Measurements from ENCODE around the gene OSBPL6.
"Not testable (repeated sequence)": the region's sequence is repeated elsewhere in the genome, so short reads cannot be mapped to it uniquely, and the experiment has no call there.

Gene OSBPL6

GRCh38 chr2:178309541-178309940, 115.2 kb downstream of the OSBPL6 start:
- no peak for DNase-seq

GRCh38 chr2:178315078-178315477, 120.8 kb downstream of the OSBPL6 start:
- no peak for DNase-seq

DNA sequence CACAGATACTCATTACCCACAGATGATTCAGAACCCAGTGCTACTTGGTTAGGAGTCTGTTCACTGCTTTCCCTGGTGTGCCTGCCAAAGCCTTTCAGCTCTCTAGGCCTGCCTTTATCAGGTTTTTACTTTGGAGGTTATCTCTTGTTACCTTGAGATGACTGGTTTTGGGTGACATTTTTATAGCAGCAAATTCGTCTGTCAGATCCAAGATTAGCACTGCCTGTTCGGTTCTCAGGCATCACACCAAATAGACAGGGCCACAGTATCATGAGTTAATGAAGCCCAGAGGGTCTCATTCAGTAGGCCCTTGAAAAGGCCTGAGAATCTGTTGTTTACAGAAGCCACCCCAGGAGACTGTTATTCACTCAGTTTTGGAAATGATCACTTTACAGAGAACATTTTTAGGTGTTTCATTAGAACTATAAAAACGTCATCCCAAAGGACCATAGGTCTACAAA, 121.2 kb downstream of the OSBPL6 start:
- no peak for DNase-seq

DNA sequence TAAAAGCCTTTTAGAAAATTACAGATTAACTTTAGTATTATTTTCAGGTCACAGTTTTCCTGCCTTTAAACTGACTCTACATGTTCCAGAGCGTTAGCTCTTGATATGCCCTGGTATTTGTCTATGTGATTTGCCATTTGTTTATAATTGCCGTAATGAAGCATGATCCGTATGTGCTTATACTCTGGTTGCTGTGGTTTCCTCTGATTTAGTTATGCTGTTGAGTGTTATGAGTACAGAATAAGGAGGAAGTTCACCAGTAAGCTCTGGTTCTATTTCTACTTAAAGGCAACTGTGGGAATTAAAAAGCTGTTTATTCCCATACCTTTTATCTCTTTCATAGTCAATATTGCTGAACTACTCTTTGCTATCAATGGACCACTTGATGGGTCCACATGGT, 123.5 kb downstream of the OSBPL6 start:
- no peak for DNase-seq

GRCh38 chr2:178320011-178320585, 125.8 kb downstream of the OSBPL6 start:
- no peak for DNase-seq

DNA sequence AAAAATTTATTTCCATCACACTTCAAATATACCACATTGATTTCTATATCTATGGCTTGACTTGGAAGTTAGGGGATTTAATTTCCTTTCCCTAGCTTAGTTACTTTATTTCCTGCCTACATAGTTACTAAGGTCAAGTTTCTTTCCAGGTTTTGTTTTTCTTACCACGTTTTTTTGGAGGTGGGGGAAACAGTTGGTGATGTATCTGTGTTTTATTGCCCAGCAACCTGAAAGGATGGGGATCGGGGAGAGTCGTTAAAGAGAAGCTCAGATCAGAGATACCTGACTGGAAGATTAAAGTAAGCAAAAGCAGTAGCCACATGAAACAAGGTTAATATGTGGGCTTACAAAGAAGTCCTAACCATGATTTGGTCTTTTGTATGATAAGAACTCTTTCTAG, 127.8 kb downstream of the OSBPL6 start:
- no peak for DNase-seq

- DNase-seq: not testable (repeated sequence)
Observed at GRCh38 chr2:178323331-178323730, 129.0 kb downstream of the OSBPL6 start.

GRCh38 chr2:178324077-178324476, 129.8 kb downstream of the OSBPL6 start:
- no peak for DNase-seq

- no peak for DNase-seq
Observed at GRCh38 chr2:178325268-178325667, 131.0 kb downstream of the OSBPL6 start.

DNA sequence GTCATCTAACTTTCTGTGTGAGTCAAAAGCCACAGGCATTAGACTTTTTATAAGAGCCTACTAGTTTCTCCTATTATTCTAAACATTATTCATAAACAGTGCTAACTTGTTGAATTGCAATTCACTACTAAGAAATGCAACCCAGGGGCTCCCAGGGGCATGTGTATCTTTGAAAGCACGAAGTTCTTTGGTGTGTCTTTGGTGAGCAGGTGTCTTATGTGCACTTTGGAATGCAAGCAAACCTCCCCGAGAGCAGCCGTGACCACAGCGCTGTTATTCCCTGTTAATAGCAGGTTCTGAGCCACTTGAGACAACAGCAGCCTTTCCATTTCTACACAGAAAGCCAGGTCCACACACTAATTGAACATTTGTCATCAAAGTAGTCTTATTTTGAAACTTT, 133.2 kb downstream of the OSBPL6 start:
- no peak for DNase-seq

DNA sequence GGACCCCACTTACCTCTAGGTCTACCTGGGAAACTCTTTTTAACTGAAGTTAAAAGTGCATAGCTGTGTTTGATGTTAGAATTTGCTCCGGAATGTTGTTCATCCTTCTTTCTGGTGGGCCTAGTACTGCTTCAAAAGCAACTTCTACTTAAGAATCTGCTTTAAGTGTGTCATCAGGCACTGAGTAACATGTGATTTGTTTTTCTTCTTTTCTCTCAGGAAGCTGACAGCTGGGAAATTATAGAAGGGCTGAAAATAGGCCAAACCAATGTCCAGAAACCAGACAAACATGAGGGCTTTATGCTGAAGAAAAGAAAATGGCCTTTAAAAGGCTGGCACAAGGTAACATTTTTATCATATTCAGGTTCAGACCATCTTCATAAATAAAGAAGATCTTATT, 133.7 kb downstream of the OSBPL6 start:
- DNase-seq: no peak

- DNase-seq: no peak
Observed at GRCh38 chr2:178330175-178331017, 136.1 kb downstream of the OSBPL6 start.

GRCh38 chr2:178331474-178332432, 137.4 kb downstream of the OSBPL6 start:
- DNase-seq: no peak

DNA sequence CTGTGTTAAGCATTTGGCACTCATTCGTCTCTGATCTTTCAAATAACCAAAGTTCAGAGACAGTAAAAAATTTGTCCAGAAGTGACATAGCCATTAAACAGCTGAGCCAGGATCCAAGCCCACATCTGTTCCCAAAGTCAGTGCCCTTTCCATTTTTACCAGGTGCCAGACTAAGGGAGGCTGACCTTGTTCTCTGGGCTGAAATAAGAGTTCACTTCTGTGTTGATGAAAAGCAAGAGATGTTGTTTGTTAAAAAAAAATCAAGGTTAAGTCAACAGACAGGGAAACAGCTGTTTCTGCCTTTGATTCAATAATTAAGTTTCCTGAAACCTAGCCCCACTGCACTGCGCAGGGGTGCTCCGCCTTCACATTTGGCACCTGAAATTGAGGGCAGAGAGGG, 139.5 kb downstream of the OSBPL6 start:
- DNase-seq: no peak

DNA sequence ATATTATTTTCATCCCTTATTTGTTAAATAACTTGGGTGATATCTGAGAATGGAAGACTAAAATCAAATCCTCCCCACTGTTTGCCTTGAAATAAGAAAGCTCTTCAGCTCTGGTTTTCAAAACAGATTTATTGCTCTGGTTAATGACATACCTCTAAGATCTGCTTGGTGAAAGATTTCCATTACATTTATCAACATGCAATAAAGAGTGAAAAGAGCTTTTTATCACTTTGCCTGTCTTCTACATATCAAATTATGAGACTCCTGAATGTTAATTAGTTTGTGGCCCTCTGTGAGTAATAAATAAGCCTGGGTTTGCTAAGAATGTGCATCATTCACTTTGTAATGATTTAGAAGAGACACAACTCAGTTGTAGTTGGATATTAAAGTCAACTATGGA, 140.9 kb downstream of the OSBPL6 start:
- no peak for DNase-seq

- DNase-seq: no peak
Observed at GRCh38 chr2:178344121-178344520, 149.8 kb downstream of the OSBPL6 start.

- DNase-seq: no peak
Observed at GRCh38 chr2:178345951-178346350, 151.6 kb downstream of the OSBPL6 start.

DNA sequence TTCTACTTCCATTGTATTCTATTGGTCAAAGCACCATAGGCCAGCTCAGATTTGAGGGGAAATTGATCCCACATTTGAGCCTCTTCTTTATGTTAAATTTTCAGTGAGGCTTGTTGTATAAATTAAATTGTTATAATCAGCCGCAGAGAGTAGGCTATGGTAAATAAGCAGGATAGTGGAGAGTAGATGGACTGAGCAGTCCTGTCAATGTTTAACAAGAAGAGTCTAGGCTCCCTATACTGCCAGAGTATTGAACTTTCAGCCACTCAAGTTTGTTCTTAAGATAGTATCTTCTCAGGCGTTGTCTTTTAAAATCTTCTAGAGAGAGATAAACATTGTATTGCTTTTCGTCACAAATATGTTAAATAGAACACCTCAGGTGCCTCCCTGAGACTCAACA, 155.7 kb downstream of the OSBPL6 start:
- DNase-seq: no peak

DNA sequence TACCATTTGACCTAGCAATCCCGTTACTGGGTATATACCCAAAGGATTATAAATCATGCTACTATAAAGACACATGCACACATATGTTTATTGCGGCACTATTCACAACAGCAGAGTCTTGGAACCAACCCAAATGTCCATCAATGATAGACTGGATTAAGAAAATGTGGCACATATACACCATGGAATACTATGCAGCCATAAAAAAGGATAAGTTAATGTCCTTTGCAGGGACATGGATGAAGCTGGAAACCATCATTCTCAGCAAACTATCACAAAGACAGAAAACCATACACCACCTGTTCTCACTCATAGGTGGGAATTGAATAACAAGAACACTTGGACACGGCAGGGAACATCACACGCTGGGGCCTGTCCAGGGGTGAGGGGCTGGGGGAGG, 163.4 kb downstream of the OSBPL6 start:
- not testable (repeated sequence) for DNase-seq

- DNase-seq: no peak
Observed at GRCh38 chr2:178359192-178359912, 165.0 kb downstream of the OSBPL6 start.

DNA sequence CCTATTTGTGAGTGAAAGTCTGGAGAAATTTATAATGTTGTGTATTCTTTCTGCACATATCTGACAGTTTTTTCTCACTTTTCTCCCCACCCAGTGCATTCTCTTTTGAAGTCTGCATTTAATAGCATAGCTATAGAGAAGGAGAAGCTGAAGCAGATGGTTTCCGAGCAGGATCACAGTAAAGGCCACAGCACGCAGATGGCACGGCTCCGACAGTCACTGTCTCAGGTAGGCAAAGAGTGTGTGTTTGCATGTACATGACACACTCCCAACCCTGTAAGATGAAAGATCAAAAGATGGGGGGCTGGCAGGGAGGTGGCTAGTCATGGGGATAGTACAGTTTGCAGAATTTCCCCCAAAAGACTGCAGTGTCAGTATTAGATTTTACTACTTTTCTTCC, 167.3 kb downstream of the OSBPL6 start:
- no peak for DNase-seq

DNA sequence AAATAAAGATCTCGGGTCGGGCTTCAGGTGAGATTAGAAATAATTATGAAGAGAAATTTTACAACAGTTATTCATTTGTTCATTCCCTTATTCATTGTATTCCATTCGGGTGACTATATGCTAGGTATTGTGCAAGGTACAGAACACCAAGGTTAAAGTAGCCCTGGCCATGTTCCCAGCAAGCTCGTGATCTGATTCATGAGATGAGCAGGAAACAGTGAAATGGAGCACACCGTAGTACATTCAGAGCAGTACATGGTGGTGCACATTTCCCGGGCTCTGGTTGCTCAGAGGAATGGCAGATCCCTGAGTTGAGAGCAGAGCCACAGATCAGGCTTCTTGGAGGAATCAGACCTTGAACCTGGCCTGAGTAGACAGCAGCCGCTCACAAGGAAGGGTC, 168.9 kb downstream of the OSBPL6 start:
- no peak for DNase-seq

- no peak for DNase-seq
Observed at GRCh38 chr2:178365116-178365515, 170.8 kb downstream of the OSBPL6 start.
